Measurements from ENCODE around the gene ITPRIPL2. TPM values are rescaled to one million over a fixed set of nuclear protein-coding genes. Genes with fewer than 3 reads are reported as not detected.

The ITPRIPL2 gene
- total and polyA plus RNA-seq, 2 of the 13 experiments (the other 11 are each of a cell fraction or from before 2014, with no cell fraction given) = 5.9 to 12.6 TPM

- no peak; the same call in 1 of the 2 replicates for TF ChIP-seq HNF1A (IDR thresholded peaks at IDR 0.05; ENCODE audit: low read depth)
- TF ChIP-seq HNF1A (CRISPR knock-in tag; IDR thresholded peaks at IDR 0.05; ENCODE audit: borderline replicate concordance) = peak; percentile 62; the same call in 1 of the 2 replicates
- TF ChIP-seq PAX8 (CRISPR knock-in tag; IDR thresholded peaks at IDR 0.05; ENCODE audit: borderline replicate concordance) = peak; percentile 64; the same call in 1 of the 2 replicates
- no peak for TF ChIP-seq ZNF577 (CRISPR knock-in tag; IDR thresholded peaks at IDR 0.05; ENCODE audit: borderline replicate concordance, low read depth)
- no peak for TF ChIP-seq BATF2 (CRISPR knock-in tag; IDR thresholded peaks at IDR 0.05)
- TF ChIP-seq POGK (CRISPR knock-in tag; conservative IDR thresholded peaks at IDR 0.05) = peak; percentile 72
- no peak for TF ChIP-seq CBX2 (IDR thresholded peaks at IDR 0.05; ENCODE audit: low read depth, low read length)
- no peak; the same call in 1 of the 2 replicates for TF ChIP-seq CBX2 (CRISPR knock-in tag; IDR thresholded peaks at IDR 0.05; ENCODE audit: low read depth)
- TF ChIP-seq NR2F2 (IDR thresholded peaks at IDR 0.05; ENCODE audit: borderline replicate concordance, low read depth) = peak; percentile 77; the same call in 1 of the 2 replicates
- peak; percentile 24; the same call in 1 of the 2 replicates for TF ChIP-seq CERS6 (CRISPR knock-in tag; IDR thresholded peaks at IDR 0.05)
- TF ChIP-seq MTA1 (CRISPR knock-in tag; IDR thresholded peaks at IDR 0.05; ENCODE audit: borderline replicate concordance) = peak; percentile 89; the same call in 1 of the 2 replicates
- TF ChIP-seq ZBTB10 (CRISPR knock-in tag; IDR thresholded peaks at IDR 0.05; ENCODE audit: borderline replicate concordance) = peak; percentile 63
- no peak for TF ChIP-seq ZNF326 (CRISPR knock-in tag; IDR thresholded peaks at IDR 0.05; ENCODE audit: borderline replicate concordance)
- TF ChIP-seq TCF7L2 (IDR thresholded peaks at IDR 0.05; ENCODE audit: low read depth, low read length) = no peak
- no peak for TF ChIP-seq ZNF20 (CRISPR knock-in tag; IDR thresholded peaks at IDR 0.05)
- TF ChIP-seq ZBTB1 (CRISPR knock-in tag; IDR thresholded peaks at IDR 0.05; ENCODE audit: borderline replicate concordance) = no peak
- peak; percentile 84 for TF ChIP-seq HNRNPL (IDR thresholded peaks at IDR 0.05; ENCODE audit: low read depth, low read length)
Observed at GRCh38 chr16:19067349-19068236, 46.2 kb upstream of the ITPRIPL2 start, which contains the start of gene COQ7 (continued).

All from HepG2 (cell line).